HepG2 (cell line): ENCODE results near the gene RTP2.

ENCODE experiments used
- CCAR2 ChIP-seq: fragments of 200-400 bp; formaldehyde crosslinking; optimal IDR thresholded peaks from 2 replicates; pipeline ENCODE3; 2018; ENCODE audit warnings: low read depth, mild to moderate bottlenecking, low read length, moderate library complexity
- FOXM1 ChIP-seq: sonication (generic); formaldehyde crosslinking; IDR thresholded peaks from 2 replicates; pipeline ENCODE4 v1.5.0; 2020; ENCODE audit warnings: missing genetic modification reagents
- GABPA ChIP-seq, 2 experiments: IDR thresholded peaks; 2 replicates each; pipeline ENCODE4 v1.6.1; 2011 to 2016; ENCODE audit warnings: low read depth in 2 of 2, low read length in 1 of 2, missing biosample characterization in 1 of 2, missing genetic modification characterization in 1 of 2
- LBX2 ChIP-seq: sonication (generic); formaldehyde crosslinking; IDR thresholded peaks from 2 replicates; pipeline ENCODE4 v1.5.0; 2020; ENCODE audit warnings: missing genetic modification reagents, mild to moderate bottlenecking, borderline replicate concordance
- SMC3 ChIP-seq: IDR thresholded peaks from 2 replicates; pipeline ENCODE4 v1.6.1; 2011; ENCODE audit warnings: low read length, improper control_type of control experiment
- TF ChIP-seq, protein P1 (sequence below): sonication (generic); formaldehyde crosslinking; IDR thresholded peaks from 2 replicates; pipeline ENCODE4 v1.5.0; 2020; ENCODE audit warnings: mild to moderate bottlenecking, missing genetic modification reagents, moderate library complexity

GRCh38 chr3:187733371-187733770 is 31.0 kb upstream of the RTP2 start:
- TF ChIP-seq CCAR2 = no peak
- no peak for TF ChIP-seq FOXM1
- TF ChIP-seq SMC3 = no peak
- TF ChIP-seq GABPA (IDR thresholded peaks at IDR 0.05; ENCODE audit: low read depth, low read length) = no peak
- TF ChIP-seq GABPA (CRISPR knock-in tag; IDR thresholded peaks at IDR 0.05; ENCODE audit: low read depth) = no peak
- TF ChIP-seq, protein P1, sequence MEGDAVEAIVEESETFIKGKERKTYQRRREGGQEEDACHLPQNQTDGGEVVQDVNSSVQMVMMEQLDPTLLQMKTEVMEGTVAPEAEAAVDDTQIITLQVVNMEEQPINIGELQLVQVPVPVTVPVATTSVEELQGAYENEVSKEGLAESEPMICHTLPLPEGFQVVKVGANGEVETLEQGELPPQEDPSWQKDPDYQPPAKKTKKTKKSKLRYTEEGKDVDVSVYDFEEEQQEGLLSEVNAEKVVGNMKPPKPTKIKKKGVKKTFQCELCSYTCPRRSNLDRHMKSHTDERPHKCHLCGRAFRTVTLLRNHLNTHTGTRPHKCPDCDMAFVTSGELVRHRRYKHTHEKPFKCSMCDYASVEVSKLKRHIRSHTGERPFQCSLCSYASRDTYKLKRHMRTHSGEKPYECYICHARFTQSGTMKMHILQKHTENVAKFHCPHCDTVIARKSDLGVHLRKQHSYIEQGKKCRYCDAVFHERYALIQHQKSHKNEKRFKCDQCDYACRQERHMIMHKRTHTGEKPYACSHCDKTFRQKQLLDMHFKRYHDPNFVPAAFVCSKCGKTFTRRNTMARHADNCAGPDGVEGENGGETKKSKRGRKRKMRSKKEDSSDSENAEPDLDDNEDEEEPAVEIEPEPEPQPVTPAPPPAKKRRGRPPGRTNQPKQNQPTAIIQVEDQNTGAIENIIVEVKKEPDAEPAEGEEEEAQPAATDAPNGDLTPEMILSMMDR (CRISPR knock-in tag) = no peak
- no peak for TF ChIP-seq LBX2 (CRISPR knock-in tag)
